AG10803 (cell line): ENCODE results near the gene FBN2.

Source experiments
- DNase-seq: peaks from one replicate; pipeline ENCODE4 v3.0.0; 2010; ENCODE audit warnings: low read depth
- H3K4me3 ChIP-seq: 2 replicates; pipeline ENCODE4 v1.5.1; 2011; ENCODE audit warnings: mild to moderate bottlenecking, low read length, control low read depth
- CTCF ChIP-seq: conservative IDR thresholded peaks from 2 replicates; pipeline ENCODE4 v1.5.1; 2011; ENCODE audit warnings: mild to moderate bottlenecking, low read length, control low read depth, inconsistent platforms

FBN2 gene

DNA sequence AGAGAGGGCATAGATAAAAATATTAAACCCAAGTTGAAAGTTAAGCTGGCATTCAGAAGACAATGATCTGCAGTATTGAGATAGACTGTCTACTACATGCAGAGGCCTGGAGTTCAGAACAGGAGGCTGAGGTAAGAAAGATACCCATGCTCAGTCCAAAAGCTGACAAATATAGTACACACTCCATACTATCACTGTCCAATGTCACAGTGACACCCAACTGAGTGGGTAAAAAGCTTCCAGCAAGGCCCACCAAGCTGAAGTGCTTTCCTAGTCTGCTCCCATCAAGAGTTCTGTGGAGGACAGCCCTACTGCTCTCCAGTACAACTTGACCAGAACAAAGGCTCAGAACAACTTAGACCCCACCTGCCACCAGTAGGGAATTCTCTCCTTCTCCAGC lies 329.6 kb downstream of the FBN2 start:
- DNase-seq, result no peak
- no peak for TF ChIP-seq CTCF
- no peak overlapping the region for H3K4me3 ChIP-seq
